ENCODE results near the gene FOXA3.
"Not testable (repeated sequence)": the region's sequence is repeated elsewhere in the genome, so short reads cannot be mapped to it uniquely, and the experiment has no call there.

The FOXA3 gene

DNA sequence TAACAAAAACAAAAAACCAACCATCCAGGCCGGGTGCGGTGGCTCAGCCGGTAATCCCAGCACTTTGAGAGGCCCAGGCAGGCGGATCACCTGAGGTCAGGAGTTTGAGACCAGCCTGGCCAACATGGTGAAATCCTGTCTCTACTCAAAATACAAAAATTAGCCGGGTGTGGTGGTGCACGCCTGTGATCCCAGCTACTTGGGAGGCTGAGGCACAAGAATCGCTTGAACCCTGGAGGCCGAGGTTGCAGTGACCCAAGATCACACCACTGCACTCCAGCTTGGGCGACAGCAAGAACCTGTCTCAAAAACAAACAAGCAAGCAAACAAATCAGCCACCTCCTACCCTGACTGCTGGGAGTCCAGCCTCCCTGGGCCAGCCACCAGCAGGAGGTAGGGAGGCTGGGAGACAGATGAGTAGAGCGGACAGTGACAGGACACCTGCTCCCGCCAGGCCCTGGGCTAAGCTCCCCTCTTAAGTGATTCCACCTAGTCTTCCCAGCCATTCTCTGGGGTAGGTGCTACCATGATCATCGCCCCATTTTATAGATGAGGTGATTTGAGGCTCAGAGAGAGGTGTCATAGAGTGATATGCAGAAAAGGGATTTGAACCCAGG is 32.0 kb downstream of the FOXA3 start:
- DNase-seq, result not testable (repeated sequence)

DNA sequence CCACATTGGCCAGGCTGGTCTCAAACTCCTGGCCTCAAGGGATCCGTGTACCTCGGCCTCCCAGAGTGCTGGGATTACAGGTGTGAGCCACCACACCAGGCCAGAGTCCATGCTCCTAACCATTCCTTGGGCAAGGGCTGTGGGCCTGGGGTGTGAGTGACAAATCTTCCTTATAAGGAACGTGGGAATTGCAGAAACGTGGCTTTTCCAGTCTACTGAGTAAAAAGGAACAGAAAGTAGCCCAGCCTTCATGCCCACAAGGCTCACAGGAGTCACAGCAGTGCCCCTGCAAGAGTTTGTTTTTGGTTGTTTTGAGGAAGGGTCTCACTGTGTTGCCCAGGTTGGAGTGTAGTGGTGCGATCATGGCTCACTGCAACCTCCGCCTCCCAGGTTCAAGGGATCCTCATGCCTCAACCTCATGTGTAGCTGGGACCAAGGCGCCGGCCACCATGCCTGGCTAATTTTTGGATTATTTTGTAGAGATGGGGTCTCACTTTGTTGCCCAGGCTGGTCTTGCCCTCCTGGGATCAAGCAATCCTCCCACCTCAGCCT is 33.2 kb downstream of the FOXA3 start:
- DNase-seq, result no peak

DNA sequence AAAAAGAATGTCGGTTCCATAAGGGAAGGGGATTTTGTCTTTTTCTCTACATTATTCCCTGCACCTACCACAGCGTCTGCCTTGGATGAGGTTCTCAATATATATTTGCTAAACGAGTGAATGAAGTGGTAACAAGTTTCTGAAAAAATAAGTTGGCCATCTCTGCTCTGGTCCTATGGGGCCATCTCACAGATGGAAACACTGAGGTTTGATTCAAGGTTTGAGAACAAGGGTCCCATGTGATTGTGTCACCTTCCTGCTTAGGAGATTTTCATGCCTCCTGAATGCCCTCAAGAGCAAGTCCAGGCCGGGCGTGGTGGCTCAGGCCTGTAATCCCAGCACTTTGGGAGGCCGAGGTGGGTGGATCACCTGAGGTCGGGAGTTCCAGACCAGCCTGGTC is 35.1 kb downstream of the FOXA3 start:
- DNase-seq, result no peak

DNA sequence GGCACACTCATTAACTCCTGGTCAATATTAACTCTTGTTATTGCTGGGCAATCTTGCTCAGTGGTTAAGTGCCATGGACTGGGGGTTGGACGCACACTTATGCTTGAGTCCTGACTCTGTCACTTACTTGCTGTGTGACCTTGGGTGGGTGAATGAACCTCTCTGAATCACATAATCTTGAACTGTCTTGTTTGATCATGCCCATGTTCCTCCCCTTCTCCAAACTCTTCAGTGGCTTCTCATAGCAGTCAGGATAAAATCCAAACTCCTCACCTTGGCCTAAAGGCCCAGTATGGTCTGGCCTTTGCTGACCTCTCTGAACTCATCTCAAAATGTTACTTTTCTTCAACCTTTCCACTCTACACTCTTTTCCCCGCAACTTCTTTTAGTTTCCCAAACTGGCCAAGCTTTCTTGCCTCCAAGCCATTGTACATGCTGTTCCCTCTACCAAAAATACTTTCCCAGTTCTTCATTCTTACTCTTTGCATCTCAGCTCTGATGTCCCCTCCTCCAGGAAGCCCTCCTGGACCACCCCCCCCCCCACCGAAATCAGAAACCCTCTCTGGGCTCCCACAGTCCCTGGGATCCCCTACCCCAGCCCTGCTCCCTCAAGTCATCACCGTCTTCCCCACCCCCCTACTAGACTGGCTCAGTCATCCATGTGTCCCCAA is 35.9 kb downstream of the FOXA3 start:
- DNase-seq, result no peak

DNA sequence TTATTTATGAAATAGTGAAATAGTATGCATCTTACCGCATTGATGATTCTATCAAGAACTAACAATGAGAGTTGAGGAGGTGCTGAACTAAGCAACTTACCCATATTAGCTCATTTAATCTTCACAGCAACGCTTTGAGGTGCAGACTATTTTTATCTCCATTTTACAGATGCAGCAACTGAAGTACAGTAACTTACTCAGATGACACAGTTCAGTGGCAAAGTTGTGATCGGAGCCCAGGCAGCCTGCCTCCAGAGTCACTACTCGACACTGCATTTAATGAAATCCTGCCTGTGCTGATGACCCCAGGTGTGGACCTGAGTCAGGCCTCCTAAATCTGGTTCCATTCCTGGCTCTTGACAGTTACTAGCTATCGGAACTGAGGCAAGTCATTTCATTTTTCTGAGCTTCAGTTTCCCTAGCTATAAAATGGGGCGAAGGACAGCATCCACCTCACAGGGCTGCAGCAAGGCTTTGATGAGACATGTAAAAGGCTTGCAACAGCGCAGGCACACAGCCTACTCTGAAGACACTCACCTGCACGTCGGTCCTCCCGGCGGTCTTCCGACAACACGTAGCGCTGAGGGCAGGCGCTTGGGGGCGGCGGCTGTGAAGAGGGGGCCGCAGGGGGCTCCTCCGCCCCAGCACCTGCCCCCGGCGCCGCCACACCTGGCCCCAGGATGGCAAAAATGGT is 36.8 kb downstream of the FOXA3 start:
- no peak for DNase-seq

DNA sequence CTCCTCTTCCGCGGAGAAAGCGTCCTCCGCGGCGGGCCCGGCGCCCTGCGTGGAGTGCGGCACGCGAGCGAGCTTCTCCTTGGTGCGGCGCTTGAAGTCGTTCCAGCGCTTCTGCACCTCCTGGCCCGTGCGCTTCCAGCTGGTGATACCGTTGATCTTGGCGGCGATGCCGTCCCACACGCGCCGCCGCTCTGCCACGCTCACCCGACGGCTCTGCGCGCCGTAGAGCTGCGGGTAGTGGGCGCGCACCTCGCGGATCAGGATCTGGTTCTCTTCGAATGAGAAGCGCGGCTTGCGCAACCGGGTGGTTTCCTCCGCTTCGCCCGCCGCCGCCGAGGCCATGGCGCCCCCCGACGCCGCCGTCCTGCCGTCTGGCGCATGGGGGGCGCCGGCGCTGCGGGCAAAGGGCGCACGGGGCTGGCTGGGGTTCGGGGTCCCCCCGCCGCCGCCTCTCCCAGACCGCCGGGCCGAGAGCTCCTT is 37.3 kb downstream of the FOXA3 start:
- DNase-seq, result no peak

DNA sequence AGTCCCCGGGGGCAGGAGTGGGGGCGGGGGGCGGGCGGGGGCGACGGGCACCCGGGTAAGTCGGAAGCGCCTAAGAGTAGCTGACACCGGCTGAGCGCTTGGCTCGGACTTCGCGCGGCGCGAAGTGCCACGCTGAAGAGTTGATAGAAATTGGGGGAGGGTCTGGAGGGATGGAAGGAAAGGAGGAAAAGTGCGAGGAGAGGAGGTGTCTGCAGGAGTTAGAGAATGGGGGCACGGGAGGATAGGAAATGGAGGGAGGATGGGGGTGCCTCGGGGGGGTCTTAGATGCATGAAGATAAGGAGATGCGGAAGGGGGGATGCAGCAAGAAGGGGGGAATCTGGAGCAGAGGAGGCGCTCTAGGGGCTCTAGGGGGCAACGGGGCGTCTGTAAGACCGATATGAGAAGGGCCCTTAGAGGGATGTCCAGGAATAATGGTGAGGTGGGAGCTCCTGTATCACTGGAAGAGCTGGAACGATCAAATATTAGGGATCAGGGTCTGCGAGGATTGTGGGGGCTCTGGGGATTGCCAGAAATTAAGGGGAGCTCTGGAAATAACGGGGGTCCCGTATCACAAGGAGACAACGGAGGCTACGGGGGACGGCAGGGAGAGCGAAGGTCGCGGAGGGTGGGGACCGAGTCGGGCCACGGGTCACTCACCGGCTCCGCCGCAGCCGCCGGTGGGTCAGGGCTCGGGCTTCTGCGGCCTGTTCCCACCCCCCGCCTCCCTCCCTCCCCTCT is 38.0 kb downstream of the FOXA3 start, which contains the start of gene MYPOP:
MYPOP (minus strand) TSS at position 702 of the 739 bp plus-strand sequence. CDS start 840 bp downstream, outside the sequence.
- no peak for DNase-seq

DNA sequence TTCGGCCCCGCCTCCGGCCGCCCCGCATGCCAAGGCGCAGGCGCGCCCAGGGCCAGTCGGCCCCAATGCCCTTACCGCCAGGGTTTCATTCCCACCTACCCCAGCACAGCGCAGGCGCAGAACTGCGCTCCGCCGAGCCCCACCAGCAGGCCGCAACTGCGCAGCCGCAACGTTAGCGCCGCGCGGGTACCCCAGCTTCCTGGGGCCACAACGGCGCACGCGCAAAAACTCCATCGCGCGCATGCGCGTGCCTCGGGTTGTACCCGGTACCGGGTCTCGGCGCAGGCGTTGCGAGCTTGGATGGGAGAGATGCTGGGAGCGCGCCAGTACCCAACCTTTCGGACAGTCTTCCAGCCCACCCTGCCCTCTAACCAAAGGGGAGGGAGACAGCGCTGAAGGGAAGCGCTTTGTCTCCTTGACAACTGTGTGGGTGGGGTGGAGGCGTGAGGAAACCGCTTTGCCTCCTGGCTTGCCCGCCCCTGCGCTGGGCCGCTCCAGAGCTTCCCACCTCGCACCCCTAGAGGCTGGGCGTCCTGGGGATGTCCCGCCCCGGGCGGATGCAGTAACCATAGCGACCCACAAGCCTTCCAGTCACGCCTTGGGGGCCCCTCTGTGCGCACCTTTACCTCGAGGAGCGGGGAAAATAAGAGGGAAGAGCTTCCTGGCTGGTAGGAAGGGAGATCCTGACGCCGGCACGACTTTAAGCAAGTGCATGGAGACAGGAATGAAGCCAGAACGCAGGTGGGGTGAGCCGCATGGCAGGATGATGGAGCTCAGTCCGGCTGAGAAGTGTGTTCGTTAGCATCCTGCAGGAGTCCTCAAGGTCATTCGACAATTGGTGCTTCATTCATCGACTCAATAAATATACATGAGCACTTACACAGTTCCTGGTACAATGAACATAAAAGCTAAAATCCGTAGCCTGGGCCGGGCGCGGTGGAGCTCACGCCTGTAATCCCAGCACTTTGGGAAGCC is 38.8 kb downstream of the FOXA3 start:
- DNase-seq, result peak; percentile 98

DNA sequence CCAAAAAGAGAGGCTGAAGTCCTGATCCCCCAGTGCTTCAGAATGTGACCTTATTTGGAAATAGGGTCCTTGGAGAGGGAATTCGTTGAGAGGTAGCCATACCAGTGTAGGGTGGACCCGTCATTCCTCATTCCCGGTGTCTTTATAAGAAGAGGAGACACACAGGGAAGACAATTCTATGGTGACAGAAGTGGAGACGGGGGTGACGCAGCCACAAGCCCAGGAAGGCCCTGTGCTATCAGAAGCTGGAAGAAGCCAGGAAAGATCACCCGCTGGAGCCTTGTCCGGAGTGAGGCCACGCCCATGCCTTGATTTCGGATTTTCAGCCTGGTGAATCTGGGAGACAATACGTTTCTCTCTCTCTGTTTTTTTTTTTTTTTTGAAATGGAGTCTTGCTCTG is 40.9 kb downstream of the FOXA3 start:
- DNase-seq, result no peak

DNA sequence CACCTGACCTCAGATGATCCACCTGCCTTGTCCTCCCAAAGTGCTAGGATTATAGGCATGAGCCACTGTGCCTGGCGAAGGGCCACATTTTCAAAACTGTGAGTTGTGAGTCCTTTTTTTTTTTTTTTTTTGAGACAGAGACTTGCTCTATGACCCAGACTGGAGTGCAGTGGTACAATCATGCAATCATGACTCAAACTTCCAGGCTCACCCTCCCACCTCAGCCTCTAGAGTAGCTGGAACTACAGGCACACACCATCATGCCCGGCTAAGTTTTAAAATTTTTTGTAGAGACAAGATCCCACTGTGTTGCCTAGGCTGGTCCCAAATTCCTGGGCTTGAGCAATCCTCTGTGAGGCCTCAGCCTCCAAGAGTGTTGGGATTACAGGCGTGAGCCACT is 42.1 kb downstream of the FOXA3 start:
- DNase-seq, result no peak

DNA sequence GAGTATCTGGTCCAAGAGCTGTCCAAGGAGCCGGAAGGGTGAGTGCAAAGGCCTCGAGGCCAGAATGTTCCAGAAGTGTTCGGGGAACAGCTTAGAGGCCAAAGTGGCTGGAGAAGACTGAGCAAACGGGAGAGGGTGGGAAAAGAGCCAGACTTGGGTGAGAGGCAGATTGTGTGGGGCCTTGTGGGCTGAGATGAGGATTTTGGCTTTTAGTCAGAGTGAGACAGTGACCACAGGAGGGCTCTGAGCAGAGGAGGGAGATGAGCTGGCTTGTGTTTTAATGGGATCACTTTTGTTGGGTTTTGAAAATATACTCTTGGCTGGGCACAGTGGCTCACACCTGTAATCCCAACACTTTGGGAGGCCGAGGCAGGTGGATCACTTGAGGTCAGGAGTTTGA is 44.8 kb downstream of the FOXA3 start:
- DNase-seq, result no peak

DNA sequence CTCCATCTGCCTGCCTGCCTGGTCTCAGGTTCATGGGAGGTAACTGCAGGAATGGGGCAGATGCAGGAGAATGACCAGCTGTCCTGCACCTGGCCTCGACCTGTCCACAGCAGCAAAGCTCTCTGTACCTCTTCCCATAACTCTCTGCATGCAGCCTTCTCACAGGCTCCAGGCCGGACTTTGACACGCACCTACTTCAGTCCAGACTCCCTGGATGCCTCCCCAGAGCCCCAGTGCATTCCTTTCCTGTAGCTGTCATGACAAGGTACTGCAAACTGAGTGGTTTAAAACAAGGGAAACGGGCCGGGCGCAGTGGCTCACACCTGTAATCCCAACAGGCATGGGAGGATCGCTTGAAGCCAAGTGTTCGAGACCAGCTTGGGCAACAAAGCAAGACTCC is 47.2 kb downstream of the FOXA3 start:
- peak; percentile 67 for DNase-seq

DNA sequence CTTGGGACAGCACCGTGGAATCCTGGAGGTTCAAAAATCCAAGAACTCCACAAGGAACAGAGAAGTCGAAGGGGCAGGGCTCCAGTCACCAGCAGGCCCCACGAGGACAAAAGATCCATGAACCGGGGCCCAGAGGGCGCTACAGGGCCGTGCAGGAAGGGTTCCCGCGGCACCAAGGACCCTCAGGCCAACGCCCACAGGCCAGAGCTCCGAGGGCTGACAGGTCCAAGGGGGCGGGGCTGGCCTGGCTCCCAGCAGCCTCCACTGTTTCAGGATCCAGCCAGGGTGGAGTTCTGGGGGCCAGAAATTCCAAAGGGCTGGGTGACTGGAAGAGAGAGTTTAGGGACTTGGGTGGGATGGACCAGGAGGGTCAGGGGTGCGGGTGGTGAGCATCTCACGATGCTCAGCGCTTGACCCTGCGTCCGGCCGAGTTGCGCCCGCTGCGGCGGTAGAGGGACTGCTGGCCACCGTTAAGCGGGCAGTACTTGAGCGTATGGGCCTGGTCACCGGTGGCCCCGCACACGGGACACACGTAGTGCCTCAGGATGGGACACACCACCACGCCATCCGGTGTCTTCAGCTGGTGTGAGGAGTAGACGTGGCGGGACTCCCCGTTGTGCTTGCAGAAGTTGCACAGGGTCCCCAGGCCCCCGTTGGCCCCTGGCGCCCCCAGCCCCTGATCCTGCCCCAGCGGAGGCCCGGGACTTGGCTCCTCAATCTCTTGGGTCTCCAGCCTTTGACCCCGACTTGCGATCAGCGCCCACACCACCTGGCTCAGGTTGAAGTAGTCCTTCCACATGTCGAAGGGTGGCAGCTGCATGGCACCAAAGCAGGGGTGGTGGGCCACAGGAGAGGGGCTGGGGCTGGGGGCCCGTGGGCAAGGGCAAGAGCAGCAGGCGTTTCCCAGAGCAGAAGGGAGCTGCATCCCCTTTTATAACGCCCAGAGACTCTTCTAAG is 50.0 kb downstream of the FOXA3 start, which contains the start of gene NANOS2:
NANOS2 (minus strand) TSS at position 905 of the 957 bp plus-strand sequence; CDS start at position 820, 85 bp downstream.
- DNase-seq, result peak; percentile 81

DNA sequence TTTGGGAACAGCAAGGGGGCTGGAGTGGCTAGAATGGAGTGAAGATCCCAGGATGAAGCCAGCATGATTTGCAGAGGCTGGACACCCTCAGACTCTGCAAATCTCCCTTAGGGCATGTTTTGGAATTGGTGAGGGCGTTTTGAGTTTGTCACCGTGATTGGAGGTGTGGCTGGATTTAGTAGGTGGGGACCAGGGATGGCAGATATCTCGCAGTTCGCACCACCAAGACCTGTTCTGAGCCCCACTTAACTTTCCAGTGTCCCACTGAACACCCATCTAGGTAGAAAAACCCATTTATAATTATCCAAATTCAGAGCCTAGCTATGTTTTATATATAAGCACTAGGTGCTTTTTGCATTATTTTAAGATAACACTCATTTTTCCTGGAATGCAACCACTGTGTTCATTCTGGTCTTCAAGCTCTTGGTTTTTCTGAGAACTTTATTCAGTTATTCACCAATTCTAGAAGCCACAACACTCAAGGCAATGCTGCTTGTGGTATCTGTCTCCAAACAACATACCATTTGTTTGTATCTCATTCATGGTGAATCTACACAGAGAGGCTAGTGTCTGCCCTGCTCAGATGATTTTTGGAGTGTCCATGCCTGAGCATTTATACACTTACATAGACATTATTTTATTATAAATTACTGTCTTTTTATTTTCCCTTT is 53.4 kb downstream of the FOXA3 start:
- no peak for DNase-seq

DNA sequence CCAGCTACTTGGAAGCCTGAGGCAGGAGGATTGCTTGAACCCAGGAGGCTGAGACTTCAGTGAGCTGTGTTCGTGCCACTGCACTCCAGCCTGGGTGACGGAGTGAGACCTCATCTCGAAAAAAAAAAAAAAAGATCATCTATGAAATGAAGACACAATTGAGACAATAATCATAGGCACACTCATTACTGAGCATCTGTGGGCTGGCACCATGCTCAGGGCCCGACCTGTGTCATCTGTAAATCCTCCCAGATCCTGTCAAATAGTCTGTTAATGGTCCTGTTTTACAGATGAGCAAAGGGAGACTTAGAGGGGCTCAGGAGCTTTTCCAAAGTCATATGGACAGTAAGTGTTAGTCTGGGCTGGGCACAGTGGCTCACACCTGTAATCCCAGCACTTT is 54.6 kb downstream of the FOXA3 start:
- no peak for DNase-seq

DNA sequence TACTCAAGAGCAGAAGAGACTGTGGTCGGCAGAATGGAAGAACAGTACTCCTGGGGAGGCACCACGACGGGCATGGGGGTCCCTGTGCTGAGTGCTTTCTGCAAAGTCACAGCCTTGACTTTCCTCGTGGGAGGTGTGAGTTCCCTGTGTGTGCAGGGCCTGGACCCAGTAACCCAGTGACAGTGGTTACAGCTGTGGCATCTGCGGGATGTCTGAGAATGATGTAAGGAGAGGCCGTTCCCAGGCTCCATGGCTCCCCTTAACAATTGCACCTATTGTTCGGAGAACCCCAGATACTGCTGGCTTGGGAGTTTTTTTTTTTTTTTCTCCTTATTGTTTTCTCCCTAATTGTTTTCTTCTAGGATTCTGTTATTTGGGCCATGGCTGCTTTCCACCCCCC is 55.6 kb downstream of the FOXA3 start:
- DNase-seq, result peak; percentile 71

DNA sequence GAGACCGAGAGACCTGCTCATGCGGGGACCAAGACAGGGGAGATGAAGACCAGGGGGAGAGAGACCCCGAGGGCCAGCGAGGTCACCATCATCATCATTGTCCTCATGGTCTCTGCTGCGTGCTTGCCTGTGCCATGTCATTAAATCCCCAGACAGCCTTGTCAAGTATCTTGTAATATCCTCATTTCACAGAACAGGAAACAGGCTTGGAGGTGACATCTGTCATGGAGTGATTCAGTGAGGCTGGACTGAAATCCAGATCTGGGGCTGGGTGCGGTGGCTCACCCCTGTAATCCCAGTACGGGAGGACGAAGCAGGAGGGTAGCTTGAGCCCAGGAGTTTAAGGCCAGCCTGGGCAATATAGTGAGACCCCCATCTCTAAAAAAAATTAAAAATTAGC is 56.3 kb downstream of the FOXA3 start:
- DNase-seq, result no peak

DNA sequence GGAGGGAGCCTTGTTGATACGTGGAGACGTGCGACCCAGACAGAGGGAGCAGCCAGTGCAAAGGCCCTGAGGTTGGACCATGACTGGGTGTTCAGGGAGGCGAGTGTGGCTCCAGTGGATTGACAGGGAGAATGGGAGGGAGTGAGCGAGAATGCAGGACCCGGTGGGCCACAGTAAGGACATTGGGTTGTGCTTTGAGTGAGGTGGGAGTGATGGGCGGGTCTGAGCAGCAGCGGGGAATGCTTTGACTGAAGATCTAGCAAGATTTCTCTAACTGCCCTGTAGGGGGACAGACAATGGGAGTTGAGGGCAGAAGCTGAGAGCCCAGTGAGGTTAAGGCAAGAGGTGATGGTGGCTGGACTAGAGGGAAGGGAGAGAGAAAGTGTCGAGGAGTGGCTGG is 58.2 kb downstream of the FOXA3 start:
- DNase-seq, result peak; percentile 80

Data from islet precursor cell (in vitro differentiated cells).